Measurements from ENCODE around the gene URI1.
"Not testable (repeated sequence)": the region's sequence is repeated elsewhere in the genome, so short reads cannot be mapped to it uniquely, and the experiment has no call there.

The URI1 gene

DNA sequence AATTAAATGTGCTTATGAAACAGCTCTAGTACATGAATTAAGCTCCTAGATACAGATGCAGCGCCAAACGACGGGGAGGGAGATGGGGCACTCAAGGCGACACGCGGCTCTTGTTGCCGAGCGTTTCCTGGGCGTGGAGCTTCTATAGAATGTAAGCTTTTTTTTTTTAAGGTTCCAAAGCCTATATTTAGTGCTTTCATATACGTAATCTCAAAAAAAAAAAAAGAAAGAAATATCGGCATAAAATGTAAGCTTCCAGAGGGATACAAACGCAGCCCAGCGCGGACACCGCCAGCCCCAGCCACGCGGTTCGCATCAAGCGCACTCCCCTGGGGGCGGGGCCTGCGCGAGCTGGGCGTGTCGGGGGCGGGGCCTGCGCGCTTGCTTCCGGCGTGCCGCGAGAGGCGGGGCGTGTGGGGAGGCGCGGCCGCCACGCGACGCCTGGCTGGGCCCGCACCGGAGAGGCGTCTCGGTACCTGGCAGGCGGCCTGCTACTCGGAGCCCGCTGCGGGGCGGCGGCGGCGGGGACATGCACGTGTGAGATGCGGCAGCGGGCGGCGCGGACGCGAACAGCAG is at the start of gene URI1:
Gene URI1, plus strand, starts transcription at position 412 of the 576 bp plus-strand sequence. CDS start 309 bp downstream, outside the sequence.
- DNase-seq: peak; percentile 95

DNA sequence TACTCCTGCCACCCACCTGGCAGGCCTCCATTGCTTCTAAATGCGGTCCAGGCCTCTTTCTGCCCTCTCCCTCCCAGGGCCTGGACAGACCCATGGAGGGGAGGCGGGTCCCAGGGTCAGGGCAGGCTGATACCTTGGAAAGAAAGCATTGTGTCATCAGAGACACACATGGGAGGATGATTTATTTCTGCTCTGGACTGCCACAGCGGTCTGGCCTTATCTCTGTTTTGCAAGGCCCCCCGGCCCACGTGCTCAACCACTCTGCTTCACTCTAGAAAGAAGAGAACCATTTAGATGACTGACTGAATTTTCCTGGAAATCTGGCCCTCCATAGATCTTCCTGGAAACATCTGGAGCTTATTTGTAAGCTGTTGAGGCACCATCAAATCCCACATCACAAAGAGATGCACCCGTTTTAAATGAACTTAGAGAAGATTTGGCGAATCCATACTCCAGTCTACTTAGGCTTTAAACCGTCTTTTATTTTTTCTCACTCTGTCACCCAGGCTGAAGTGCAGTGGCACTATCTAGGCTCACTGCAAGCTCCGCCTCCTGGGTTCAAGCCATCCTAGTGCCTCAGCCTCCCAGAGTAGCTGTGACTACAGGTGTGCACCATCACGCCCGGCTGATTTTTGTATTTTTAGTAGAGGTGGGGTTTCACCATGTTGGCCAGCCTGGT is 48.3 kb upstream of the URI1 start:
- DNase-seq: no peak

DNA sequence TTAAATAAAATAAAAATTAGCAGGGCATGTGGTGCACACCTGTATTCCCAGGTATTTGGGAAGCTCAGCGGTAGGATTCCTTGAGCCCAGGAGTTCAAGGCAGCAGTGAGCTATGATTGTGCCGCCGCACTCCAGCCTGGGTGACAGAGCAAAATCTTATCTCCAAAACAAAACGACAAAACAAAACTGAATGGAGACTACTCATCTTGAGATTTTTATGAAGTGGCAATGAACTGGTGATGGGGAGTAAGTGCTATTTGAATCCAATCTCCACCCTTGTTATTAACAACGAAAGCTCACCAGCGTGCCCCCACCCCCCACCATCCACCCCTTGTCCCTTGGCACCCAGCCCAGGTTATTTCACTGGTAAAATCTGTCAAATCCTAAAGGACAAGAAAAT is 45.2 kb upstream of the URI1 start:
- no peak for DNase-seq

- no peak for DNase-seq
Observed at GRCh38 chr19:29897466-29897865, 44.6 kb upstream of the URI1 start.

- DNase-seq: no peak
Observed at GRCh38 chr19:29904017-29904416, 38.0 kb upstream of the URI1 start.

DNA sequence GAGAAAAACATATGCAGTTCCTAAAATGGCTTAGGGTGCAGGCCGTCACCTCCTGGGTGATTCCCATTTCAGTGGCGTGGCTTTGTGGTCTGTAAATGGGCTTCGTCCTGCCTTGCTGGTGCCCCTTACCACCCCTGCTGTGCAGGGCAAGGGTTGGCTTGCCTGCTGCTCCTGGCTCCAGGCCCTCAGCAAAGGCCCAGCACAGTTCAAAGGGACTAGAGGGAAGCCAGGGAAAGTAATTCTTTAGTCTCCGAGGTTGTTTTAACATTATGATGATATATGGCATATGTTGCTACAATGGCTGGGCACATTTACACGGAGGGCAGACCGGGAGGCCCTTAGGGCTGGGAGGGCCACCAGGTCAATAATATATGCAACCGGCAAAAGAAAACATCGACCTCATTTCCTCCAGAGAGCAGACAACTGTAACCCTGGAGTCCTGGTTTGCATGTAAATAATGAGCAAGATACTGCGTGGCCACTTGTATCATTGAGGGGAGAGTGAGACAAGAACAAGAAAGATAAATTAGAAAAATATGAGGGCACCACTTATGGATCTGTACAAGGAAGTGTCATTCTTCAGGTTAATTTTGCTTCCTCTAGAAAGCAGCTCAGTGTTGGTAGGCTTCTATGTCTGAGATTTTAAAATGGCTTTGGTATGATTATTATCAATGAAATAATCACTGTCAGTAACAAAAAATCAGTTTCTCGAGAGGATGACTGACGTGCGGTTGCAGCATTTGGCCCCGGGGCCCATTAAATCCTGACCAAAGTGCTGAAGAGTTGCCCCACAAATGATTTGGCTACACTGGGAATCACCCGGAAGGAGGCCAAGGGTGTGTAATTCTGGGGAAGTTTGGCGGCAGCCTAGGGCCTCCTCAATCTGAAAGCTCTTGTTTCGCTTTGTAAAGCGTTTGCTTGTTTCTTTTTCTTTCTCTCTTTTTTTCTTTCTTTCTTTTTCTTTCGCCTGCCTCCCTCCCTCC is 32.8 kb upstream of the URI1 start:
- DNase-seq: no peak

GRCh38 chr19:29914933-29915332 is 27.1 kb upstream of the URI1 start:
- no peak for DNase-seq

DNA sequence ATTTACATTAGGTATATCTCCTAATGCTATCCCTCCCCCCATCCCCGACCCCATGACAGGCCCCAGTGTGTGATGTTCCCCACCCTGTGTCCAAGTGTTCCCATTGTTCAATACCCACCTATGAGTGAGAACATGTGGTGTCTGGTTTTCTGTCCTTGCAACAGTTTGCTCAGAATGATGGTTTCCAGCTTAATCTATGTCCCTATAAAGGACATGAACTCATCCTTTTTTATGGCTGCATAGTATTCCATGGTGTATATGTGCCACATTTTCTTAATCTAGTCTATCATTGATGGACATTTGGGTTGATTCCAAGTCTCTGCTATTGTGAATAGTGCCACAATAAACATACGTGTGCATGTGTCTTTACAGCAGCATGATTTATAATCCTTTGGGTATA is 26.2 kb upstream of the URI1 start:
- DNase-seq: not testable (repeated sequence)

- DNase-seq: no peak
Observed at GRCh38 chr19:29917911-29918310, 24.1 kb upstream of the URI1 start.

GRCh38 chr19:29918891-29919290 is 23.1 kb upstream of the URI1 start:
- no peak for DNase-seq

GRCh38 chr19:29922972-29923371 is 19.1 kb upstream of the URI1 start:
- DNase-seq: no peak

DNA sequence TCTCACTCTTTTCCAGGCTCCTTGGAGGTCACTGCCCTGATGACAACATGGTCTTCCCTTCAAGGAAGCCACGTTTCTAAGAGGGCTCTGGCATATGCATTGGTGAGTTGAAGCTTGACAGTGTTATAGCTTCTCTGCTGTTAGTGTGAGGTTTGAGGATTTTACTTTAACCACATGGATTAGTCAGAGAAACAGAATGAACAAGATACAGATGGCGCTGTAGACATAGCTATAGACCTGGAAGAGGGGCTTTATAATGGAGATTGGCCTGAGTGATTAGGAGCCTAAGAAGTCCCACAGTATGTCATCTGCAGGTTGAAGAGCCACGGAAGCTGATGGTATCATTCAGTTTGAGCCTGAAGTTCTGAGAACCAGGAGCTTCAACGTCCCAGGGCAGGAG is 18.4 kb upstream of the URI1 start:
- DNase-seq: no peak

DNA sequence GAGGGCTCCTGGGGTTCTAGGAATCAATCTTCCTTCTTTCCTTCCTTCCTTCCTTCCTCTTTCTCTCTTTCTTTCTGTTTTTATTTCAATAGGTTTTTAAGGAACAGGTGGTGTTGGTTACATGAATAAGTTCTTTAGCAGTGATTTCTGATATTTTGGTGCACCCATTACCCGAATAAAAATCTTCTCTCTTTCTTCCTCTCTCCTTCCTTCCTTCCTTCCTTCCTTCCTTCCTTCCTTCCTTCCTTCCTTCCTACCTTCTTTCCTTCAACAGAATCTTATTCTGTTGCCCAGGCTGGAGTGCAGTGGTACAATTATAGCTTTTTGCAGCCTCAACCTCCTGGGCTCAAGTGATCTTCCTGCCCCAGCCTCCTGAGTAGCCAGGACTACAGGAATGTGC is 16.0 kb upstream of the URI1 start:
- no peak for DNase-seq

DNA sequence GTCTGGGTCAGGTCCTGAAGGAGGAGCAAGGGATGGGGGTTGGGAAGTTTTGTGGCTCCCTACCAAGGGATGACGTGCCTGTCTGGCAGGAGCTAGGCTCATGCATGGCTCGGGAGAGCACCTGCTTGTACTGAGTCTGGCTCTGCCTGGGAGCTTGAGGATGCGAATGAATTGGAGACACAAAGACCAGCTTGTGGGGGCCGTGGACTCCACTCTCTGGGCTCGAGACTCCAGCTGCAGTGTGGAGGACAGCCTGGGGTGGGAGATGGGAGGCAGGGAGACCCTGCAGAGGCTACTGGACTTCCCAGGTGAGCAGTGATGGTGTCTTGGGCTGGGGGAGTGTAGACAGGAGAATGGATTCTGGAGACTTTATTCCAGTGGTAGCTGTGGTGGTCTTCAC is 15.2 kb upstream of the URI1 start:
- DNase-seq: no peak

- no peak for DNase-seq
Observed at GRCh38 chr19:29927944-29928625, 14.0 kb upstream of the URI1 start.

GRCh38 chr19:29928831-29929230 is 13.2 kb upstream of the URI1 start:
- DNase-seq: no peak

GRCh38 chr19:29934257-29934656 is 7.8 kb upstream of the URI1 start:
- DNase-seq: no peak

- no peak for DNase-seq
Observed at GRCh38 chr19:29934781-29935180, 7.3 kb upstream of the URI1 start.

DNA sequence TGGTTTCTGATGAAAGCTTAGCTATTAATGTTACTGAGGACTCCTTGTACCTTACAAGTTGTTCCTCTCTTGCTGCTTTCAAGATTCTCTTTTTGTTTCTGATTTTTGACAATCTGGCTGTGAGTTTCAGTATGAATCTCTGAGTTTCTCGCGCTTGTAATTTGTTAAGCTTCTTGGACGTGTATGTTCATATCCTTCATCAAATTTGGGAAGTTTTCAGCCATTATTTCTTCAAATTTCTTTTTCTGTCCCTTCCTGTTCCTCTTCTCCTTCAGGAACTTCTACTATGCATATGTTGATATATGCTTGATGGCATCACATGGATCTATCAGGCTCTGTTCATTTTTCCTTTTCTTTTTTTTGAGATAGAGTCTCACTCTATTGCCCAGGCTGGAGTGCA is 5.6 kb upstream of the URI1 start:
- no peak for DNase-seq

GRCh38 chr19:29939628-29940027 is 2.4 kb upstream of the URI1 start:
- no peak for DNase-seq

DNA sequence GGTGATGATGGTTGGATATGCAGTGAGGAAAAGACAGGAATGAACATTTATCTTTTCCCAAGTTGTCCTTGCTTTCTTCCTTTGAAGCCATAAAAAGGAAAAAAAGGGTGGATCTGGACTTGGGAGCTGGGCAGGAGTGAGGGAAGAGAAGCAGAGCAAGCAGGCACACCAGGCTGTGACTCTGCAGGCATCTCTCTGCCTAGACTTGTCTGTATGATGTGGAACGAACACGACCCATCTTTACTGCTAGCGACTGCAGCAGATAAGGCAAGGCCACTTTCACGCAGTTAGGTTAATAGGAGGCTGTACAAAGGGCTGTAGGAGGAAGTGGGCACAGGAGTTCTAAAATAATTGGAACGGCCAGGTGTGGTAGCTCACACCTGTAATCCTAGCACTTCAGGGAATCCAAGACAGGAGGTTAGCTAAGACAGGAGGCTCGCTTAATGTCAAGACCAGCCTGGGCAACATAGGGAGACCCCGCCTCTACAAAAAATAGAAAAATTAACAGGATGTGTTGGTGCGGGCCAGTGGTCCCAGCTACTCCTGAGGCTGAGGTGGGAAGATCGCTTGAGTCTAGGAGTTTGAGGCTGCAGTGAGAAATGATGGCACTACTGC is 961 bp upstream of the URI1 start:
- no peak for DNase-seq

DNA sequence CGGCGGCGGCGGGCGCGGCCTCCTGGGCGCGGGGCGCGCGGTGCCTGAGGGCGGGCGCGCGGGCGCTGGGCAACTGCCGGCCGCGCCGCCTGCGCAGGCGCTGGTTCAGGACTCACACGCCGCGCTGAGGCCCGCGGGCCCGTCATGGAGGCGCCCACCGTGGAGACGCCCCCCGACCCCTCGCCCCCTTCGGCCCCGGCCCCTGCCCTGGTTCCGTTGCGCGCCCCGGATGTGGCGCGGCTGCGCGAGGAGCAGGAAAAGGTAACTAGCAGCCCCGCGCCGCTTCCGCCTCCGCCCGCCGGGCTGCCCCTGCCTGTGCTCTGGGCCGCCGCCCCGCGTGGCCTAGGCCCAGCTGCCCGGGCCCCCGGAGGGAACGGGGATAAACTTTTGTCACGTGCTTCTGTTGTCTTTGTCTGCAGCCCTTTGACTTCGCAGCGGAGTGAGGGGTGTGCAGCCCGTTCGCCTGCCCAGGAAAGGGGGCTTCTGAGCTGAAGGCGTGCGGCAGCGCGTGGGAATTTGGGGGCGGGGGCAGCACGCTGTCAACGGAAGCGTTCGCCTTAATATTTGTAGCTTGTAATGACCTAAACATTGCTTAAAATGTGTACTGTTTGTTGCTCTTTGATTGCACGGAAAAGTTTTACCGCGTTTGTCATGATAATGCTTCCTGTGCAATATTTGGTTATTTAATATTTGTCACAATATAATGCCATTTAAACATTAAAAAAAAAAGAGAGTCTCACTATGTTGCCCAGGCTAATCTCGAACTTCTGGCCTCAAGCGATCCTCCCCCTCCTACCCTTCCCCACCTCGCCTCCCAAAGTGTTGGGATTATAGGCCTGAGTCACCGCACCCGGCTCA is 594 bp downstream of the URI1 start:
- DNase-seq: no peak
